ENCODE results near the gene TMEM9B. TPM values are rescaled to one million over a fixed set of nuclear protein-coding genes. Genes with fewer than 3 reads are reported as not detected.

TMEM9B gene
- total and polyA plus RNA-seq, 4 experiments from 2014 or later: 36.8 to 164 (median 68.2) TPM

- Histone ChIP-seq H3K36me3 (ENCODE audit: insufficient read depth, low read length) (no peaks in the 10 kb centered on the region), H3K4me3 (ENCODE audit: low read length in 2 of 2) (no peak overlapping the region), H3K4me1 (ENCODE audit: insufficient read depth, low read length) (peaks cover 15% of the 10 kb centered on the region), H3K27me3 (ENCODE audit: insufficient read depth, low read length) (no peaks in the 10 kb centered on the region), H3K27ac (ENCODE audit: low read depth, low read length) (no peak overlapping the region), H3K9me3 (ENCODE audit: control insufficient read depth in 1 of 2, low read length in 2 of 2) (no peaks in the 10 kb centered on the region)
- H3K9me3 Mint-ChIP-seq: peaks cover 0 to 4% (median 0%) of the 10 kb centered on the region in 8 donors
- peaks cover 10 to 36% (median 21%) of the 10 kb centered on the region in 4 donors for H3K4me1 Mint-ChIP-seq
- peak overlapping the region in 2 of 8 donors; percentile 1 to 32 for H3K4me3 Mint-ChIP-seq
- intact Hi-C loops (cut with micrococcal nuclease): no loop called here
- peak overlapping the region in 2 of 7 donors; percentile 0 to 2 for H3K27ac Mint-ChIP-seq
- H3K36me3 Mint-ChIP-seq: peaks cover 2 to 4% of the 10 kb centered on the region in 2 donors
- DNase-seq: no peak
- peaks cover 0 to 4% of the 10 kb centered on the region in 2 donors for H3K27me3 Mint-ChIP-seq
- POLR2A ChIA-PET (ENCODE audit: partially characterized antibody): no interaction called here
- CTCF ChIA-PET (ENCODE audit: partially characterized antibody): no interaction called here
These were observed 57.1 kb downstream of the TMEM9B start for GRCh38 chr11:8907116-8907515.

GRCh38 chr11:8905528-8906165, 58.6 kb downstream of the TMEM9B start:
- POLR2A ChIA-PET (ENCODE audit: partially characterized antibody): no interaction called here
- Histone ChIP-seq H3K27ac (ENCODE audit: low read depth, low read length) (no peak overlapping the region), H3K4me3 (ENCODE audit: low read length in 2 of 2) (no peak overlapping the region), H3K36me3 (ENCODE audit: insufficient read depth, low read length) (no peaks in the 10 kb centered on the region), H3K4me1 (ENCODE audit: insufficient read depth, low read length) (peaks cover 14% of the 10 kb centered on the region), H3K9me3 (ENCODE audit: control insufficient read depth in 1 of 2, low read length in 2 of 2) (no peaks in the 10 kb centered on the region), H3K27me3 (ENCODE audit: insufficient read depth, low read length) (no peaks in the 10 kb centered on the region)
- H3K36me3 Mint-ChIP-seq: peaks cover 3 to 10% of the 10 kb centered on the region in 2 donors
- CTCF ChIA-PET (ENCODE audit: partially characterized antibody): no interaction called here
- H3K27me3 Mint-ChIP-seq: peaks cover 0 to 4% of the 10 kb centered on the region in 2 donors
- intact Hi-C loops (cut with micrococcal nuclease): no loop called here
- H3K27ac Mint-ChIP-seq: no peak overlapping the region
- no peak for DNase-seq
- H3K9me3 Mint-ChIP-seq: peaks cover 0 to 11% (median 5%) of the 10 kb centered on the region in 8 donors
- H3K4me3 Mint-ChIP-seq: no peak overlapping the region
- H3K4me1 Mint-ChIP-seq: peaks cover 10 to 35% (median 20%) of the 10 kb centered on the region in 4 donors

GRCh38 chr11:8899119-8899753, 65.0 kb downstream of the TMEM9B start:
- Mint-ChIP-seq H3K4me1 (no peaks in the 10 kb centered on the region), H3K9me3 (peaks cover 4 to 39% (median 29%) of the 10 kb centered on the region in 8 donors), H3K36me3 (peaks cover 12 to 18% of the 10 kb centered on the region in 2 donors), H3K27ac (no peak overlapping the region), H3K27me3 (peaks cover 0 to 4% of the 10 kb centered on the region in 2 donors), H3K4me3 (no peak overlapping the region)
- Histone ChIP-seq H3K4me1 (ENCODE audit: insufficient read depth, low read length) (no peaks in the 10 kb centered on the region), H3K4me3 (ENCODE audit: low read length in 2 of 2) (no peak overlapping the region), H3K36me3 (ENCODE audit: insufficient read depth, low read length) (no peaks in the 10 kb centered on the region), H3K27me3 (ENCODE audit: insufficient read depth, low read length) (no peaks in the 10 kb centered on the region), H3K27ac (ENCODE audit: low read depth, low read length) (no peak overlapping the region), H3K9me3 (ENCODE audit: control insufficient read depth in 1 of 2, low read length in 2 of 2) (peaks cover 0 to 13% of the 10 kb centered on the region in 2 donors)
- POLR2A ChIA-PET (ENCODE audit: partially characterized antibody): no interaction called here
- CTCF ChIA-PET (ENCODE audit: partially characterized antibody): no interaction called here
- no peak for DNase-seq
- intact Hi-C loops (cut with micrococcal nuclease): no loop called here

Other genes with a start within 250 kb of the TMEM9B start
- 10 to 100 TPM; 13.3 to 14.5 TPM for gene AKIP1, start 53.3 kb downstream of the TMEM9B start, total RNA-seq
- 10 to 100 TPM; 16.5 to 20.2 TPM for gene AKIP1, start 53.3 kb downstream of the TMEM9B start, polyA plus RNA-seq
- gene C11orf16, start 31.5 kb downstream of the TMEM9B start, total RNA-seq: not detected
- gene C11orf16, start 31.5 kb downstream of the TMEM9B start, polyA plus RNA-seq: under 1 TPM in 1 of 2 donors, not detected in 1; 0.10 TPM
- gene ASCL3, start 21.4 kb downstream of the TMEM9B start, total RNA-seq: not detected
- not detected for gene ASCL3, start 21.4 kb downstream of the TMEM9B start, polyA plus RNA-seq
- gene NRIP3, start 39.6 kb upstream of the TMEM9B start, total RNA-seq: 1 to 10 TPM; 1.5 to 1.7 TPM
- gene NRIP3, start 39.6 kb upstream of the TMEM9B start, polyA plus RNA-seq: under 1 TPM; 0.63 to 0.99 TPM
- gene SCUBE2, start 127.2 kb upstream of the TMEM9B start, total RNA-seq: under 1 TPM in 1 of 2 experiments, not detected in 1; 0.64 TPM
- not detected for gene SCUBE2, start 127.2 kb upstream of the TMEM9B start, polyA plus RNA-seq